ENCODE results near the gene ACSF3.
"Not testable (repeated sequence)": the region's sequence is repeated elsewhere in the genome, so short reads cannot be mapped to it uniquely, and the experiment has no call there.

The ACSF3 gene

GRCh38 chr16:89067677-89068443 is 25.8 kb upstream of the ACSF3 start:
- no peak for TF ChIP-seq CTCF (conservative IDR thresholded peaks at IDR 0.05; ENCODE audit: low read length)
- no peak overlapping the region for H3K4me3 ChIP-seq (ENCODE audit: low read length)
- no peak for DNase-seq (ENCODE audit: low read depth)

- not testable (repeated sequence) for DNase-seq (ENCODE audit: low read depth); H3K4me3 ChIP-seq (ENCODE audit: low read length)
Observed at GRCh38 chr16:89068814-89069616, 24.6 kb upstream of the ACSF3 start.

GRCh38 chr16:89069920-89070319 is 23.7 kb upstream of the ACSF3 start:
- no peak for TF ChIP-seq CTCF (conservative IDR thresholded peaks at IDR 0.05; ENCODE audit: low read length)
- no peak for DNase-seq (ENCODE audit: low read depth)
- H3K4me3 ChIP-seq (ENCODE audit: low read length): no peak overlapping the region

- no peak for DNase-seq (ENCODE audit: low read depth)
- no peak for TF ChIP-seq CTCF (conservative IDR thresholded peaks at IDR 0.05; ENCODE audit: low read length)
- H3K4me3 ChIP-seq (ENCODE audit: low read length): no peak overlapping the region
Observed at GRCh38 chr16:89070590-89070989, 23.1 kb upstream of the ACSF3 start.

GRCh38 chr16:89071686-89072547 is 21.7 kb upstream of the ACSF3 start:
- H3K4me3 ChIP-seq (ENCODE audit: low read length): peak overlapping the region; percentile 15; the same call in 1 of the 2 replicates
- DNase-seq (ENCODE audit: low read depth): peak; percentile 53
- TF ChIP-seq CTCF (conservative IDR thresholded peaks at IDR 0.05; ENCODE audit: low read length): no peak

GRCh38 chr16:89072548-89073130 is 21.0 kb upstream of the ACSF3 start:
- TF ChIP-seq CTCF (conservative IDR thresholded peaks at IDR 0.05; ENCODE audit: low read length): no peak
- no peak overlapping the region for H3K4me3 ChIP-seq (ENCODE audit: low read length)
- DNase-seq (ENCODE audit: low read depth): no peak
